ENCODE data around the gene RASSF8. TPM values are rescaled to one million over a fixed set of nuclear protein-coding genes. Genes with fewer than 3 reads are reported as not detected.

Gene RASSF8
- polyA plus RNA-seq, 3 donors = 0.08 to 0.39 TPM; not detected in 1

DNA sequence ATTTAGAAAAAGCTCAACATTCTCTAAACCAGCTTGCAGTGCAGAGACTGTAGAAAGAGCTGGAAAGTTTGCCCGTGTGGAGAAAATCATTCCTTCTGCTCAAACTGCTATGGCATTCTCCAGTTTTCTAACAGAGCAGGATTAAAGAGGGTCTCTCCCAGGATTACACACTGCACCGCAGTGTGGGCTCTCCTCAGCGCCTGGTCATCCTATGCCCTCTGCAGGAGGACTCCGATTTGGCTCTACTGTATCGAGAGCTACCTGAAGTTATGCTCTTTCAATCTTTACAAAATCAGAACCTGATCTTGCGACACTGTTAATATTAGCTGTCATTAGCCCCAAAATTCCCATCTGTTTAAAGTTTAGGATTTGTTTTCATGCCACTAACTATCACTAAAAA is 133.3 kb downstream of the RASSF8 start:
- Mint-ChIP-seq H3K4me1 (no peaks in the 10 kb centered on the region), H3K4me3 (no peak overlapping the region), H3K27me3 (ENCODE audit: low read depth in 3 of 3) (peaks cover 0 to 3% (median 0%) of the 10 kb centered on the region in 3 donors), H3K9me3 (no peaks in the 10 kb centered on the region), H3K27ac (no peak overlapping the region), H3K36me3 (no peaks in the 10 kb centered on the region)
- WGBS (ENCODE audit: insufficient coverage) = 87% methylated on average over 3 of the region's 6 CpGs
- Histone ChIP-seq H3K4me1 (ENCODE audit: control insufficient read depth in 1 of 2, insufficient read depth in 2 of 2, low read length in 2 of 2) (no peaks in the 10 kb centered on the region), H3K4me3 (replicated peaks in 1 of 3; ENCODE audit: low read depth in 2 of 3, low read length in 3 of 3) (no peak overlapping the region), H3K9me3 (replicated peaks in 1 of 2; ENCODE audit: control insufficient read depth in 1 of 2, insufficient read depth in 1 of 2, low read length in 2 of 2) (no peaks in the 10 kb centered on the region), H3K79me2 (ENCODE audit: insufficient read depth, low read length) (no peaks in the 10 kb centered on the region), H3K4me2 (replicated peaks; ENCODE audit: extremely low read depth, low read length, poor library complexity, severe bottlenecking) (no peak overlapping the region), H2AFZ (ENCODE audit: insufficient read depth, low read depth, low read length, poor library complexity, severe bottlenecking) (no peak overlapping the region), H3K27me3 (ENCODE audit: control insufficient read depth in 2 of 2, insufficient read depth in 2 of 2, low read length in 2 of 2) (no peaks in the 10 kb centered on the region), H4K20me1 (ENCODE audit: insufficient read depth, low read length) (no peaks in the 10 kb centered on the region), H3K27ac (ENCODE audit: low read depth in 1 of 2, low read length in 2 of 2) (no peak overlapping the region), H3K9ac (ENCODE audit: insufficient read depth, low read length, poor library complexity, severe bottlenecking) (no peak overlapping the region), H3K36me3 (replicated peaks in 1 of 2; ENCODE audit: control insufficient read depth in 1 of 2, insufficient read depth in 2 of 2, low read length in 2 of 2) (no peaks in the 10 kb centered on the region)
- DNase-seq = no peak
- TF ChIP-seq CTCF (IDR thresholded peaks at IDR 0.05) = no peak
- intact Hi-C loops (cut with micrococcal nuclease) = no loop called here

DNA sequence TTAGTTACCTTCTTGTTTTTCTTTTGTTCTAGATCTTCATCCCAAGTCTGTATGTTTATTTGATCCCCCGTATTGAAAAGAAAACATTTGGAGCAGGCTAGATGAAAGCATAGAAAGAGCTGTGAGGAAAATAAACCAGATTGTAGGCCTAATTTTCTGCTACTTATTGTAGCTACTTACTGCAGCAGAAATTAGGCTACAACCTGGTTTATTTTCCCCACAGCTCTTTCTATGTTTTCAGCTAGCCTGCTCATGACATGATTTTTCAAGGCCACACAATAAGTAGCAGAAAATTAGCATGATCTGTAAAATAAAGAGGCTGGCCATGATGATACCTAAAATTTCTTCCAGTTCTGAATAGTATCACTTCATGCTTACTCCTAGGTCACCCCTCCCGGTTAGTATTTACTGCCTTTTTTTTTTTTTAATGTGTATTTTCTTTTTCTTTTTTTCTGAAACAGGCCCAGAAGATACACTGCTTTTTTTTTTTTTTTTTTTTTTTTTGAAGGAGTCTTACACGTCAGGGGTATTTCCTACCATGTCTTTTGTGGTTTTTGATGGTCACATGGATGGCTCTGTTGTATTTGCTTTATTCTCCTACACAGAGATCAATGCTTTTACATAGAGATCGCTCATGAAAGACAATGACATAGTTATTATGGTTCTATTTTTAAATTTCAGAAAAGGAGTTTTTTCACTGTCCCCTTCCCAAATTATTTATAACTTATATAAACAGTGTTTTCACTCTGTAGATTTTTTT is 134.0 kb downstream of the RASSF8 start:
- no peak overlapping the region for H3K9ac ChIP-seq (ENCODE audit: insufficient read depth, low read length, poor library complexity, severe bottlenecking)
- H3K4me3 ChIP-seq (replicated peaks in 1 of 3; ENCODE audit: low read depth in 2 of 3, low read length in 3 of 3) = no peak overlapping the region
- intact Hi-C loops (cut with micrococcal nuclease) = no loop called here
- no peaks in the 10 kb centered on the region for H3K9me3 ChIP-seq (replicated peaks in 1 of 2; ENCODE audit: control insufficient read depth in 1 of 2, insufficient read depth in 1 of 2, low read length in 2 of 2)
- no peaks in the 10 kb centered on the region for H3K27me3 ChIP-seq (ENCODE audit: control insufficient read depth in 2 of 2, insufficient read depth in 2 of 2, low read length in 2 of 2)
- Mint-ChIP-seq H3K36me3 (no peaks in the 10 kb centered on the region), H3K27me3 (ENCODE audit: low read depth in 3 of 3) (peaks cover 0 to 3% (median 0%) of the 10 kb centered on the region in 3 donors), H3K27ac (no peak overlapping the region), H3K4me3 (no peak overlapping the region), H3K9me3 (no peaks in the 10 kb centered on the region), H3K4me1 (no peaks in the 10 kb centered on the region)
- no CpG with 5 or more reads among the region's 4 CpGs for WGBS (ENCODE audit: insufficient coverage)
- no peaks in the 10 kb centered on the region for H3K4me1 ChIP-seq (ENCODE audit: control insufficient read depth in 1 of 2, insufficient read depth in 2 of 2, low read length in 2 of 2)
- DNase-seq = no peak
- no peaks in the 10 kb centered on the region for H4K20me1 ChIP-seq (ENCODE audit: insufficient read depth, low read length)
- H3K4me2 ChIP-seq (replicated peaks; ENCODE audit: extremely low read depth, low read length, poor library complexity, severe bottlenecking) = no peak overlapping the region
- no peak overlapping the region for H3K27ac ChIP-seq (ENCODE audit: low read depth in 1 of 2, low read length in 2 of 2)
- H3K79me2 ChIP-seq (ENCODE audit: insufficient read depth, low read length) = no peaks in the 10 kb centered on the region
- no peaks in the 10 kb centered on the region for H3K36me3 ChIP-seq (replicated peaks in 1 of 2; ENCODE audit: control insufficient read depth in 1 of 2, insufficient read depth in 2 of 2, low read length in 2 of 2)
- TF ChIP-seq CTCF (IDR thresholded peaks at IDR 0.05) = no peak
- H2AFZ ChIP-seq (ENCODE audit: insufficient read depth, low read depth, low read length, poor library complexity, severe bottlenecking) = no peak overlapping the region
